HG02885 (cell line): ENCODE measurements around the gene KIAA0825.
A peak's percentile ranks its signal among the peaks of the same experiment; 100 is the strongest.

Experiments used
- ATAC-seq: cut with Tn5 transposase; IDR thresholded peaks from one replicate; pipeline ENCODE4 v1.9.1; 2021; ENCODE audit warnings: mild to moderate bottlenecking; ENCODE audit not compliant: unreplicated experiment, poor library complexity

The KIAA0825 gene

GRCh38 chr5:94445726-94446125, 172.7 kb downstream of the KIAA0825 start:
- ATAC-seq = no peak

GRCh38 chr5:94442991-94443390, 175.4 kb downstream of the KIAA0825 start:
- ATAC-seq = no peak

- no peak for ATAC-seq
These were observed 176.3 kb downstream of the KIAA0825 start for GRCh38 chr5:94442076-94442475.

- no peak for ATAC-seq
These were observed 178.4 kb downstream of the KIAA0825 start for GRCh38 chr5:94440015-94440414.

- no peak for ATAC-seq
These were observed 184.8 kb downstream of the KIAA0825 start for GRCh38 chr5:94433397-94434163.

- no peak for ATAC-seq
These were observed 185.9 kb downstream of the KIAA0825 start for GRCh38 chr5:94432499-94432898.

- no peak for ATAC-seq
These were observed 186.7 kb downstream of the KIAA0825 start for GRCh38 chr5:94431696-94432095.

GRCh38 chr5:94429566-94429965, 188.8 kb downstream of the KIAA0825 start:
- ATAC-seq = no peak

- ATAC-seq = no peak
These were observed 193.0 kb downstream of the KIAA0825 start for GRCh38 chr5:94425396-94425795.

- ATAC-seq = no peak
These were observed 195.0 kb downstream of the KIAA0825 start for GRCh38 chr5:94423411-94423810.

GRCh38 chr5:94422812-94423211, 195.6 kb downstream of the KIAA0825 start:
- no peak for ATAC-seq

GRCh38 chr5:94420885-94421284, 197.5 kb downstream of the KIAA0825 start:
- no peak for ATAC-seq

- ATAC-seq = no peak
These were observed 202.6 kb downstream of the KIAA0825 start for GRCh38 chr5:94415798-94416197.

- ATAC-seq = no peak
These were observed 209.0 kb downstream of the KIAA0825 start for GRCh38 chr5:94409440-94409839.

GRCh38 chr5:94407023-94407422, 211.4 kb downstream of the KIAA0825 start:
- no peak for ATAC-seq

- ATAC-seq = no peak
These were observed 214.9 kb downstream of the KIAA0825 start for GRCh38 chr5:94403483-94403882.

- no peak for ATAC-seq
These were observed 216.3 kb downstream of the KIAA0825 start for GRCh38 chr5:94402096-94402495.

- ATAC-seq = no peak
These were observed 220.9 kb downstream of the KIAA0825 start for GRCh38 chr5:94397508-94397907.

GRCh38 chr5:94396687-94397086, 221.7 kb downstream of the KIAA0825 start:
- ATAC-seq = no peak

- no peak for ATAC-seq
These were observed 222.9 kb downstream of the KIAA0825 start for GRCh38 chr5:94395468-94395867.

GRCh38 chr5:94391996-94392395, 226.4 kb downstream of the KIAA0825 start:
- ATAC-seq = no peak

- peak; percentile 68 for ATAC-seq
These were observed 228.9 kb downstream of the KIAA0825 start for GRCh38 chr5:94389515-94389899.
